HUES6 (cell line): ENCODE data around the gene TMEM214.

Experiments used
- H3K27ac ChIP-seq: 2 replicates; pipeline ENCODE4 v1.7.0; 2013; ENCODE audit warnings: low read depth, mild to moderate bottlenecking, low read length, inconsistent platforms
- H3K27me3 ChIP-seq: 2 replicates; pipeline ENCODE4 v1.6.1; 2013; ENCODE audit warnings: low read length; ENCODE audit not compliant: control insufficient read depth, insufficient read depth
- H3K36me3 ChIP-seq: 2 replicates; pipeline ENCODE4 v1.6.1; 2013; ENCODE audit warnings: low read length; ENCODE audit not compliant: control insufficient read depth, insufficient read depth
- H3K4me1 ChIP-seq: 2 replicates; pipeline ENCODE4 v1.6.1; 2013; ENCODE audit warnings: low read length; ENCODE audit not compliant: control insufficient read depth, insufficient read depth
- H3K4me3 ChIP-seq: 2 replicates; pipeline ENCODE4 v1.5.1; 2013; ENCODE audit warnings: low read depth, low read length
- H3K9ac ChIP-seq: one replicate; pipeline ENCODE4 v1.6.1; 2013; ENCODE audit warnings: mild to moderate bottlenecking, low read length
- H3K9me3 ChIP-seq: 2 replicates; pipeline ENCODE4 v1.6.1; 2013; ENCODE audit warnings: low read depth, low read length; ENCODE audit not compliant: control insufficient read depth, insufficient read depth

TMEM214 gene

GRCh38 chr2:27032495-27033252 lies at the start of gene TMEM214:
TMEM214 (plus strand) TSS chr2:27032965; CDS start chr2:27033016, 51 bp downstream.
- H3K9ac ChIP-seq = peak within 1 kb of the TSS; percentile 85
- no peaks in the 10 kb centered on the region for H3K27me3 ChIP-seq
- peak within 1 kb of the TSS; percentile 20; the same call in 1 of the 2 replicates for H3K27ac ChIP-seq
- H3K9me3 ChIP-seq = no peaks in the 10 kb centered on the region
- H3K4me3 ChIP-seq = peak within 1 kb of the TSS; percentile 94
- peaks cover 11% of the 10 kb centered on the region for H3K4me1 ChIP-seq
- peaks cover 45% of the 10 kb centered on the region for H3K36me3 ChIP-seq

- no peak overlapping the region for H3K4me3 ChIP-seq
- no peaks in the 10 kb centered on the region for H3K4me1 ChIP-seq
- no peak overlapping the region for H3K27ac ChIP-seq
- no peaks in the 10 kb centered on the region for H3K9me3 ChIP-seq
- no peaks in the 10 kb centered on the region for H3K36me3 ChIP-seq
- no peak overlapping the region for H3K9ac ChIP-seq
- no peaks in the 10 kb centered on the region for H3K27me3 ChIP-seq
Measured at GRCh38 chr2:26983746-26984145, 49.0 kb upstream of the TMEM214 start.

GRCh38 chr2:26985807-26986206 lies 47.0 kb upstream of the TMEM214 start:
- Histone ChIP-seq H3K27ac (no peak overlapping the region), H3K36me3 (no peaks in the 10 kb centered on the region), H3K27me3 (no peaks in the 10 kb centered on the region), H3K4me1 (no peaks in the 10 kb centered on the region), H3K9ac (no peak overlapping the region), H3K4me3 (no peak overlapping the region), H3K9me3 (no peaks in the 10 kb centered on the region)

- Histone ChIP-seq H3K9ac (no peak overlapping the region), H3K36me3 (no peaks in the 10 kb centered on the region), H3K9me3 (no peaks in the 10 kb centered on the region), H3K4me1 (no peaks in the 10 kb centered on the region), H3K4me3 (no peak overlapping the region), H3K27ac (no peak overlapping the region), H3K27me3 (no peaks in the 10 kb centered on the region)
Measured at GRCh38 chr2:26986576-26986975, 46.2 kb upstream of the TMEM214 start.

- Histone ChIP-seq H3K9me3 (no peaks in the 10 kb centered on the region), H3K36me3 (no peaks in the 10 kb centered on the region), H3K27me3 (no peaks in the 10 kb centered on the region), H3K9ac (no peak overlapping the region), H3K27ac (no peak overlapping the region), H3K4me1 (no peaks in the 10 kb centered on the region), H3K4me3 (no peak overlapping the region)
Measured at GRCh38 chr2:26988058-26988860, 44.5 kb upstream of the TMEM214 start.

GRCh38 chr2:26989156-26989555 lies 43.6 kb upstream of the TMEM214 start:
- Histone ChIP-seq H3K4me1 (no peaks in the 10 kb centered on the region), H3K36me3 (no peaks in the 10 kb centered on the region), H3K27ac (no peak overlapping the region), H3K9me3 (no peaks in the 10 kb centered on the region), H3K9ac (no peak overlapping the region), H3K27me3 (no peaks in the 10 kb centered on the region), H3K4me3 (no peak overlapping the region)

- Histone ChIP-seq H3K27ac (no peak overlapping the region), H3K36me3 (no peaks in the 10 kb centered on the region), H3K9ac (no peak overlapping the region), H3K4me3 (no peak overlapping the region), H3K4me1 (no peaks in the 10 kb centered on the region), H3K9me3 (no peaks in the 10 kb centered on the region), H3K27me3 (no peaks in the 10 kb centered on the region)
Measured at GRCh38 chr2:26991717-26992116, 41.0 kb upstream of the TMEM214 start.

GRCh38 chr2:26993768-26994167 lies 39.0 kb upstream of the TMEM214 start:
- Histone ChIP-seq H3K27me3 (peaks cover 3% of the 10 kb centered on the region; the same call in 1 of the 2 replicates), H3K9me3 (no peaks in the 10 kb centered on the region), H3K36me3 (no peaks in the 10 kb centered on the region), H3K4me1 (no peaks in the 10 kb centered on the region), H3K27ac (no peak overlapping the region), H3K4me3 (no peak overlapping the region), H3K9ac (no peak overlapping the region)

- Histone ChIP-seq H3K36me3 (no peaks in the 10 kb centered on the region), H3K4me3 (no peak overlapping the region), H3K27me3 (peaks cover 5% of the 10 kb centered on the region; the same call in 1 of the 2 replicates)
Measured at GRCh38 chr2:26994983-26995382, 37.8 kb upstream of the TMEM214 start.

GRCh38 chr2:26997394-26997793 lies 35.4 kb upstream of the TMEM214 start:
- Histone ChIP-seq H3K36me3 (no peaks in the 10 kb centered on the region), H3K9me3 (no peaks in the 10 kb centered on the region), H3K27ac (no peak overlapping the region)

More at GRCh38 chr2:26994983-26995382, 37.8 kb upstream of the TMEM214 start:
- Histone ChIP-seq H3K27ac (no peak overlapping the region), H3K4me1 (no peaks in the 10 kb centered on the region), H3K9ac (no peak overlapping the region), H3K9me3 (no peaks in the 10 kb centered on the region)

GRCh38 chr2:26998323-26998722 lies 34.4 kb upstream of the TMEM214 start:
- H3K4me3 ChIP-seq = no peak overlapping the region

More at GRCh38 chr2:26997394-26997793, 35.4 kb upstream of the TMEM214 start:
- Histone ChIP-seq H3K4me1 (no peaks in the 10 kb centered on the region), H3K9ac (no peak overlapping the region), H3K27me3 (peaks cover 5% of the 10 kb centered on the region; the same call in 1 of the 2 replicates), H3K4me3 (no peak overlapping the region)

More at GRCh38 chr2:26998323-26998722, 34.4 kb upstream of the TMEM214 start:
- Histone ChIP-seq H3K9me3 (no peaks in the 10 kb centered on the region), H3K27ac (no peak overlapping the region), H3K9ac (no peak overlapping the region), H3K36me3 (no peaks in the 10 kb centered on the region), H3K4me1 (no peaks in the 10 kb centered on the region), H3K27me3 (peaks cover 5% of the 10 kb centered on the region; the same call in 1 of the 2 replicates)
